Sigmoid colon (tissue), 4 donors: ENCODE measurements around the gene FBXL5.

Experiments
- EP300 ChIP-seq, 4 donors: sonication (generic); formaldehyde crosslinking; IDR thresholded peaks; one replicate each; pipeline ENCODE4 v1.6.1; 2017; ENCODE audit warnings: antibody characterized with exemption in 4 of 4
- POLR2A ChIP-seq, 2 donors: fragments of 450-650 bp; IDR thresholded peaks; one replicate each; pipeline ENCODE4 v1.6.1; 2016; ENCODE audit warnings: antibody characterized with exemption in 2 of 2, mild to moderate bottlenecking in 2 of 2, moderate library complexity in 2 of 2
- POLR2AphosphoS5 ChIP-seq, 4 donors: sonication (generic); formaldehyde crosslinking; IDR thresholded peaks; one replicate each; pipeline ENCODE4 v1.6.1; 2017; ENCODE audit warnings: antibody characterized with exemption in 4 of 4
- TF ChIP-seq, protein P1 (sequence below), 4 experiments: fragments of 450-650 bp in 3 of 4; fragments of 200-600 bp in 1 of 4; IDR thresholded peaks; one replicate each; pipeline ENCODE4 v1.5.1; 2016 to 2019; ENCODE audit warnings: antibody characterized with exemption in 4 of 4, mild to moderate bottlenecking in 3 of 4, moderate library complexity in 2 of 4

DNA sequence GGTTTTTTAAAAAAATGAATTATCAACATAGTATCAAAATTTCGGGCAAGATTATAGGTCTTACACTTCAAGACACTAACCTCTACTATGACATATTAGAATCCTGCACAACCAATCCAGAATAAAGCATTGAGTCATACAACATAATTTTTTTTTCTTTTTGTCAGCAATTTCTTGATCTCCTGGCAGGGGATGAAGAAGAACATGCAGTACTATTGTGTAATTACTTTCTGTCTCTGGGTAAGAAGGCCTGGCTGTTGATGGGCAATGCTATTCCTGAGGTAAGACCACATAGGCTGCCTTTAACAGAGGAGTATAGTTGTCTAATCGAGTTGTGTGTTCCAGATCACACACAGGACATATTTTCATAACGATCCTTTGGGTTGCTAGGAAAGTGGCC lies 67.5 kb downstream of the FBXL5 start:
- TF ChIP-seq, protein P1, sequence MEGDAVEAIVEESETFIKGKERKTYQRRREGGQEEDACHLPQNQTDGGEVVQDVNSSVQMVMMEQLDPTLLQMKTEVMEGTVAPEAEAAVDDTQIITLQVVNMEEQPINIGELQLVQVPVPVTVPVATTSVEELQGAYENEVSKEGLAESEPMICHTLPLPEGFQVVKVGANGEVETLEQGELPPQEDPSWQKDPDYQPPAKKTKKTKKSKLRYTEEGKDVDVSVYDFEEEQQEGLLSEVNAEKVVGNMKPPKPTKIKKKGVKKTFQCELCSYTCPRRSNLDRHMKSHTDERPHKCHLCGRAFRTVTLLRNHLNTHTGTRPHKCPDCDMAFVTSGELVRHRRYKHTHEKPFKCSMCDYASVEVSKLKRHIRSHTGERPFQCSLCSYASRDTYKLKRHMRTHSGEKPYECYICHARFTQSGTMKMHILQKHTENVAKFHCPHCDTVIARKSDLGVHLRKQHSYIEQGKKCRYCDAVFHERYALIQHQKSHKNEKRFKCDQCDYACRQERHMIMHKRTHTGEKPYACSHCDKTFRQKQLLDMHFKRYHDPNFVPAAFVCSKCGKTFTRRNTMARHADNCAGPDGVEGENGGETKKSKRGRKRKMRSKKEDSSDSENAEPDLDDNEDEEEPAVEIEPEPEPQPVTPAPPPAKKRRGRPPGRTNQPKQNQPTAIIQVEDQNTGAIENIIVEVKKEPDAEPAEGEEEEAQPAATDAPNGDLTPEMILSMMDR (IDR thresholded peaks at IDR 0.05), result no peak
- TF ChIP-seq POLR2AphosphoS5 (IDR thresholded peaks at IDR 0.05) (peak in 1 of 4 donors; percentile 32), POLR2A (IDR thresholded peaks at IDR 0.05) (no peak), EP300 (IDR thresholded peaks at IDR 0.05) (peak in 1 of 4 donors; percentile 7)
